Cardiac muscle cell (in vitro differentiated cells and primary cell): ENCODE data around the gene POPDC3. TPM values are rescaled to one million over a fixed set of nuclear protein-coding genes. Genes with fewer than 3 reads are reported as not detected.

Experiments used
- DNase-seq, 2 donors: peaks; one replicate each; pipeline versions ENCODE4 v3.0.0 to v3.0.0-alpha.2; 2010 to 2017; ENCODE audit warnings: low read depth in 1 of 2, low spot score in 1 of 2
- H3K27ac ChIP-seq: fragments of 200-600 bp; sonication (generic); 2 replicates; pipeline ENCODE4 v1.5.1; 2016
- H3K27me3 ChIP-seq: fragments of 200-600 bp; sonication (generic); 2 replicates; pipeline ENCODE4 v1.6.0; 2016; ENCODE audit warnings: control low read depth
- H3K36me3 ChIP-seq: fragments of 200-600 bp; sonication (generic); 2 replicates; pipeline ENCODE4 v1.5.1; 2016; ENCODE audit warnings: control low read depth
- H3K4me1 ChIP-seq: fragments of 200-600 bp; sonication (generic); 2 replicates; pipeline ENCODE4 v1.8.1; 2017; ENCODE audit warnings: low read depth, mild to moderate bottlenecking, mixed run types
- H3K4me3 ChIP-seq: fragments of 200-600 bp; sonication (generic); 2 replicates; pipeline ENCODE4 v1.5.1; 2016; ENCODE audit warnings: mild to moderate bottlenecking
- H3K9me3 ChIP-seq: fragments of 200-600 bp; sonication (generic); 2 replicates; pipeline ENCODE4 v1.5.1; 2017; ENCODE audit warnings: low read depth, mild to moderate bottlenecking, control low read depth
- polyA plus RNA-seq: library from polyadenylated mRNA; unstranded; fragments of >200 nt; fragmentation: Nextera tagmentation; extraction: Ambion mirVana; gene quantifications from 2 replicates; pipeline ENCODE4 v1.2.1, GENCODE V29; 2016
- total RNA-seq: library from RNA; depleted of rRNA; stranded (reverse); fragments of >200 nt; gene quantifications from 2 replicates; pipeline ENCODE4 v1.2.3, GENCODE V29; 2016
- TF ChIP-seq, protein P1 (sequence below): IDR thresholded peaks from 2 replicates; pipeline ENCODE4 v1.5.1; 2012; ENCODE audit warnings: low read depth, mild to moderate bottlenecking, low read length

POPDC3 gene
- total and polyA plus RNA-seq, 2 experiments from 2014 or later: 49.4 to 80.0 TPM

DNA sequence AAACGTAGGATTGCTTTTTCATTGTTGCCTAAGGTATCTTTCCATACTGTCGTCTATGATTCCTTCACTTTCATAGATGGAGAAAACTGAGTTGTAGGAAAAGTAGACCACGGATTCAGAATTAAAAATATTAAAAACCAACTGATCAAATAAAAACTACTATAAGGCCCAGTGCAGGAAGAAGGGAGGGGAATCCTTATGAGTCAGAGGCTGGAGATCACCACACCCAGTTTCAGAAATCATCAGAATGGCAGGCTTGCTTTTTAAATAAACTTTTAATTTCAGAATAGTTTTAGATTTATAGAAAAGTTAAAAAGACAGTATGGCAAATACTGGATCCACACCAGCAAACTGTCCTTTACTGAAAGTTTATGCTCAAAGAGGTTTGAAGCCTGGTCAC is 32.0 kb upstream of the POPDC3 start:
- DNase-seq: no peak
- Histone ChIP-seq H3K9me3 (no peaks in the 10 kb centered on the region), H3K27ac (no peak overlapping the region), H3K36me3 (no peaks in the 10 kb centered on the region), H3K27me3 (no peaks in the 10 kb centered on the region), H3K4me3 (no peak overlapping the region), H3K4me1 (peaks cover 32% of the 10 kb centered on the region)
- TF ChIP-seq, protein P1, sequence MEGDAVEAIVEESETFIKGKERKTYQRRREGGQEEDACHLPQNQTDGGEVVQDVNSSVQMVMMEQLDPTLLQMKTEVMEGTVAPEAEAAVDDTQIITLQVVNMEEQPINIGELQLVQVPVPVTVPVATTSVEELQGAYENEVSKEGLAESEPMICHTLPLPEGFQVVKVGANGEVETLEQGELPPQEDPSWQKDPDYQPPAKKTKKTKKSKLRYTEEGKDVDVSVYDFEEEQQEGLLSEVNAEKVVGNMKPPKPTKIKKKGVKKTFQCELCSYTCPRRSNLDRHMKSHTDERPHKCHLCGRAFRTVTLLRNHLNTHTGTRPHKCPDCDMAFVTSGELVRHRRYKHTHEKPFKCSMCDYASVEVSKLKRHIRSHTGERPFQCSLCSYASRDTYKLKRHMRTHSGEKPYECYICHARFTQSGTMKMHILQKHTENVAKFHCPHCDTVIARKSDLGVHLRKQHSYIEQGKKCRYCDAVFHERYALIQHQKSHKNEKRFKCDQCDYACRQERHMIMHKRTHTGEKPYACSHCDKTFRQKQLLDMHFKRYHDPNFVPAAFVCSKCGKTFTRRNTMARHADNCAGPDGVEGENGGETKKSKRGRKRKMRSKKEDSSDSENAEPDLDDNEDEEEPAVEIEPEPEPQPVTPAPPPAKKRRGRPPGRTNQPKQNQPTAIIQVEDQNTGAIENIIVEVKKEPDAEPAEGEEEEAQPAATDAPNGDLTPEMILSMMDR: no peak

DNA sequence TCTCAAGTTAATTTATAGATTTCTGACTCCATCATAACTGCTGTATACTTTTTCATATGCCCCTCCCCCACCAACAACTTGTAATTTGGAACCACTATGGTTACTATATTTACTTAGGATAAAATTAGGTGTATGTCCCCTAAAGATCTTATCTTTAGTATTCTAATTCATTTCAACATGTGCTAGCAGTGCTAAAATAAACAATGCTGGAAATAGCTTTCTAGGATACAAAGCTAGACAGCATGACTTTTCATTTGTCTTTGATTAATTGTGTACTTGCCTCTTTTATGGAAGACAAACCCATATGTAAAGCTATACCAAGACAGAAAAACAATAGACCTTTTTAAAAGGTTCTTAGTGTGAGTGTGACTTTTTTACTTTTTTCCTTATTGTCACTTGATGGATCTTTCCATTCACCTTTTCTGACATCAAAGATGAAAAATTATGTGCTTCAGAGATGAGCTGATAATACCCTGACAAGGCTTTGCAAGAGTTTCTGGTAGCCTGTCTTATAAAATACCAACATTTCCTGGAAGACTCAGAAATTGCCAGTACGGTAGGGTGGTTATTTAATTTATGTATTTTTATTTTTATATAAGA is 31.2 kb upstream of the POPDC3 start:
- Histone ChIP-seq H3K4me3 (no peak overlapping the region), H3K27ac (no peak overlapping the region), H3K9me3 (no peaks in the 10 kb centered on the region), H3K36me3 (no peaks in the 10 kb centered on the region), H3K27me3 (no peaks in the 10 kb centered on the region), H3K4me1 (peaks cover 32% of the 10 kb centered on the region)
- no peak for DNase-seq
- TF ChIP-seq, protein P1: no peak

DNA sequence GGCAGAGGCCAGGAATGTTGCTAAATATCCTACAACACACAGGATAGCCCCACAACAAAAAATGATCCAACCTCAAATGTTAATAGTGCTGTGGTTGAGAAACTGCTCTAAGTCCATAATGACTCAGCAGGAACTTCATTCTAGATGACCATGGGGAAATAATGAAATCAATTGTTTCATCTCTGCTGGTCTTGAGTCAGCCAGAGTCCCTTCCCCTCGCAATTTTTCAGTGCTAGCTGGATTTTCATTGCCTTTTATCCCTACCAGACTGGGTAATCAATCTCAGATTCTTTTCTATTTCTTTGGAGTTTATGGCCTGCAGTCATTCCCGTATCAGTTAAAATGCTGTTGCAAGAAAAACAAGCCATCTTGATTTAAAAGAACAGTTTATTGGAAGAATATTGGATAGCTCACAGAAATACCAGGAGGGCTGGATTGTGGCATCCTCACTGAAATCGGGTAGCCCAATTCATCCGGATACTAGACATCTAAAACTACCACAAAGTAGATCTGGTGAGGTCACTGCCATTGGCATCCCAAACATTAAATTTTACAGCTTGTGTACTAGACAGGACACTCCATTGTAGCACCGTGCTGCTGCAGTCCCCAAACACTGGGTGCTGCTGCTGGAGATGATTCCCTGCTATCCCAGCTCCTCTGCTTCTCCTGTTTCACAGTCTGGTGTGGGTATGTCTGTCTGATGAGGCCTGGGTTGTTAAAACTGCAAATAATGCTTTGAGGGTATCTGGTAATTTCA is 30.3 kb upstream of the POPDC3 start:
- TF ChIP-seq, protein P1: no peak
- no peak overlapping the region for H3K4me3 ChIP-seq
- DNase-seq: peak; percentile 7 to 72

DNA sequence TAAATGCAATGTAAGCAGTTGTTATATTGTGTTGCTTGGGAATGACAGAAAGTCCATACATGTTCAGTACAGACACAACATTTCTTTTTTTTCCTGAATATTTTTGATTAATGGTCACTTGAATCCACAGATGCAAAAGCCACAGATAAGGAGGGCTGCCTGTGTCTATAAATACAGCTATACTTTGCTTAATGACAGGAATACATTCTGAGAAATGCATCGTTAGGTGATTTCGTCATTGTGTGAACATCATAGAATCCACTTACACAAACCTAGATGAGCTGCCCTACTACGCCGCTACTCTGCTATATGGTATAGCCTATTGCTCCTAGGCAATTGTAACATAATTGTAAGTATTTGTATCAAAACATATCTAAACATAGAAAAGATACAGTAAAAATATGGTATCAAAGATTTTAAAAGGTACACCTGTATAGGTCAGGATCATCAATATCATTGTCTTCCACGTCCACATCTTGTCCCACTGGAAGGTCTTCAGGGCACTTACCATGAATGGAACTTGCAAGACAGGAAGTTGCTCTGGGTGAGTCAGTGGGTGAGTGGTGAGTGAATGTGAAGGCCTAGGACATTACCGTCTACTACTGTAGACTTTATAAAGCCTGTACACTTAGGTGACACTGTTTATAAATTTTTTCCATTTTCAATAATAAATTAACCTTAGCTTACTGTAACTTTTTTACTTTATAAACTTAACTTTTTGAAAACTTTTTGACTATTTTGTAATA is 27.9 kb upstream of the POPDC3 start:
- Histone ChIP-seq H3K4me3 (no peak overlapping the region), H3K36me3 (no peaks in the 10 kb centered on the region), H3K27ac (no peak overlapping the region), H3K27me3 (no peaks in the 10 kb centered on the region), H3K4me1 (peaks cover 31% of the 10 kb centered on the region), H3K9me3 (no peaks in the 10 kb centered on the region)
- peak in 1 of 2 donors; percentile 24 for DNase-seq
- TF ChIP-seq, protein P1: no peak

More for the DNA sequence above, 30.3 kb upstream of the POPDC3 start:
- no peaks in the 10 kb centered on the region for H3K27me3 ChIP-seq
- H3K27ac ChIP-seq: peak overlapping the region; percentile 8
- H3K4me1 ChIP-seq: peaks cover 32% of the 10 kb centered on the region
- no peaks in the 10 kb centered on the region for H3K9me3 ChIP-seq
- H3K36me3 ChIP-seq: no peaks in the 10 kb centered on the region

DNA sequence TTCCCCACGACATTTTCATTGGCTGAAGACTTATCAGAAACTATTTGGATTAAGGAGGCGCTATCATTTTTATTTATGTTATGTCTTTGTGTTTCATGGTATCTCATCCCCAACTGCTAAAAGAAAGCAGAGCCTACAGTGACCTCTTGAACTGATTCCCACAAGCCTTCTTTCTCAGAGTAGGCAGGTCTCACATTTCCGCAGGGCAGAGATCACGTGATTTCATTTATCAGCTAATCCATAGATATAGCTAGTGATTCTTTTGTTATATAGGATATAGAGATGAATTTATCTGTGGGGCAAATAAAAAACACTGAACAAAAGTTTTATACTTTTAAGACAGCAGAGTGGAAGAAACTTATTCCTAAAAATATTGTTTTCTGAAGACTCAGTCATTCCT is 25.0 kb upstream of the POPDC3 start:
- H3K4me3 ChIP-seq: no peak overlapping the region
- TF ChIP-seq, protein P1: no peak
- no peaks in the 10 kb centered on the region for H3K27me3 ChIP-seq
- H3K36me3 ChIP-seq: no peaks in the 10 kb centered on the region
- DNase-seq: no peak
- peak overlapping the region; percentile 51 for H3K27ac ChIP-seq
- no peaks in the 10 kb centered on the region for H3K9me3 ChIP-seq
- peaks cover 34% of the 10 kb centered on the region for H3K4me1 ChIP-seq
